Keratinocyte (primary cell): Measurements from ENCODE around the gene SEC16B.

Experiments used
- EZH2 ChIP-seq: IDR thresholded peaks from one replicate; pipeline ENCODE4 v1.6.1; 2012; ENCODE audit warnings: inconsistent platforms, mild to moderate bottlenecking, low read length, moderate library complexity
- TF ChIP-seq, protein P1 (sequence below), 3 experiments: IDR thresholded peaks in 1 of 3; conservative IDR thresholded peaks in 1 of 3; optimal IDR thresholded peaks in 1 of 3; 2 replicates in 2 of 3; 3 replicates in 1 of 3; pipeline versions ENCODE3 to v1.5.1; 2011; ENCODE audit warnings: low read length in 3 of 3, mild to moderate bottlenecking in 3 of 3, moderate library complexity in 2 of 3, control low read depth in 1 of 3, inconsistent platforms in 1 of 3; ENCODE audit not compliant: insufficient read depth in 2 of 3; ENCODE audit errors: extremely low read depth in 1 of 3

DNA sequence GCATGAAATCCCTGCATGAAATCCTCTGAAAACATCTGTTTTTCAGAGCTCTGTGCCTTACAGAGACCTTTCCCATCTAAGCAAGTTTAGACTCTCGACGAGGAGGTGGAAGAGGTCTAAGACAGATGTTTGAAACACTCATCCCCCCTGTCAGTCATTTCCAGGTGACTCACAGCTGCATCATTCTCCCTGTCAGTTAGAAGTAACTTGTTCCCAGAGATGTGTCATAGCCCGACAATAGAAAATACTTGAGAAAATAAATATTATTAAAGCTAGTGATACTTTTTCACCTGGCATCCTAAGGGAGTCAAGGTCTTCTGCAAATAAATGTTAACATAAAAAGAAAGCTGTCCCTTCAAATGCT lies 41.6 kb upstream of the SEC16B start:
- TF ChIP-seq, protein P1, sequence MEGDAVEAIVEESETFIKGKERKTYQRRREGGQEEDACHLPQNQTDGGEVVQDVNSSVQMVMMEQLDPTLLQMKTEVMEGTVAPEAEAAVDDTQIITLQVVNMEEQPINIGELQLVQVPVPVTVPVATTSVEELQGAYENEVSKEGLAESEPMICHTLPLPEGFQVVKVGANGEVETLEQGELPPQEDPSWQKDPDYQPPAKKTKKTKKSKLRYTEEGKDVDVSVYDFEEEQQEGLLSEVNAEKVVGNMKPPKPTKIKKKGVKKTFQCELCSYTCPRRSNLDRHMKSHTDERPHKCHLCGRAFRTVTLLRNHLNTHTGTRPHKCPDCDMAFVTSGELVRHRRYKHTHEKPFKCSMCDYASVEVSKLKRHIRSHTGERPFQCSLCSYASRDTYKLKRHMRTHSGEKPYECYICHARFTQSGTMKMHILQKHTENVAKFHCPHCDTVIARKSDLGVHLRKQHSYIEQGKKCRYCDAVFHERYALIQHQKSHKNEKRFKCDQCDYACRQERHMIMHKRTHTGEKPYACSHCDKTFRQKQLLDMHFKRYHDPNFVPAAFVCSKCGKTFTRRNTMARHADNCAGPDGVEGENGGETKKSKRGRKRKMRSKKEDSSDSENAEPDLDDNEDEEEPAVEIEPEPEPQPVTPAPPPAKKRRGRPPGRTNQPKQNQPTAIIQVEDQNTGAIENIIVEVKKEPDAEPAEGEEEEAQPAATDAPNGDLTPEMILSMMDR (optimal IDR thresholded peaks at IDR 0.05 in 1 of 3, IDR thresholded peaks at IDR 0.05 in 1 of 3, conservative IDR thresholded peaks at IDR 0.05 in 1 of 3; ENCODE audit: extremely low read depth in 1 of 3, insufficient read depth in 2 of 3, low read length in 3 of 3): no peak
- TF ChIP-seq EZH2: no peak
